MM.1S (cell line): ENCODE measurements around the gene ADAM30.

Experiments used
- DNase-seq: peaks from one replicate; pipeline ENCODE4 v3.0.0-alpha.2; 2015
- H2AFZ ChIP-seq: fragments of 300-600 bp; sonication (generic); 2 replicates; pipeline ENCODE4 v1.6.0; 2016; ENCODE audit warnings: antibody characterized with exemption, low read length
- H3F3A ChIP-seq: fragments of 300-600 bp; sonication (generic); 2 replicates; pipeline ENCODE4 v1.6.1; 2016; ENCODE audit warnings: mild to moderate bottlenecking, antibody characterized with exemption, low read length, moderate library complexity, mixed read lengths; ENCODE audit not compliant: insufficient read depth
- H3K27ac ChIP-seq: fragments of 300-600 bp; sonication (generic); 2 replicates; pipeline ENCODE4 v1.5.1; 2016; ENCODE audit warnings: mild to moderate bottlenecking, low read length
- H3K27me3 ChIP-seq: fragments of 300-600 bp; sonication (generic); replicated peaks from 2 replicates; pipeline ENCODE4 v1.6.0; 2016; ENCODE audit warnings: low read length; ENCODE audit not compliant: insufficient read depth
- H3K36me3 ChIP-seq: fragments of 300-600 bp; sonication (generic); replicated peaks from 2 replicates; pipeline ENCODE4 v1.6.1; 2016; ENCODE audit warnings: mild to moderate bottlenecking, low read length, mixed read lengths; ENCODE audit not compliant: insufficient read depth
- H3K4me1 ChIP-seq: fragments of 300-600 bp; sonication (generic); 2 replicates; pipeline ENCODE4 v1.6.1; 2016; ENCODE audit warnings: low read length, mixed read lengths
- H3K4me2 ChIP-seq: fragments of 300-600 bp; sonication (generic); 2 replicates; pipeline ENCODE4 v1.6.0; 2016; ENCODE audit warnings: low read depth, low read length
- H3K4me3 ChIP-seq: fragments of 300-600 bp; sonication (generic); 2 replicates; pipeline ENCODE4 v1.5.1; 2016; ENCODE audit warnings: low read length, mixed read lengths
- H3K79me2 ChIP-seq: fragments of 300-600 bp; sonication (generic); 2 replicates; pipeline ENCODE4 v1.6.1; 2016; ENCODE audit warnings: mixed run types, low read length, mixed read lengths
- H3K9ac ChIP-seq: fragments of 300-600 bp; sonication (generic); 2 replicates; pipeline ENCODE4 v1.6.1; 2016; ENCODE audit warnings: low read length, mixed read lengths
- H3K9me2 ChIP-seq: fragments of 300-600 bp; sonication (generic); replicated peaks from 2 replicates; pipeline ENCODE4 v1.6.1; 2016; ENCODE audit warnings: mild to moderate bottlenecking, low read length, mixed read lengths; ENCODE audit not compliant: insufficient read depth
- H3K9me3 ChIP-seq: fragments of 300-600 bp; sonication (generic); replicated peaks from 2 replicates; pipeline ENCODE4 v1.6.1; 2016; ENCODE audit warnings: mild to moderate bottlenecking, low read length, mixed read lengths; ENCODE audit not compliant: insufficient read depth
- H4K20me1 ChIP-seq: fragments of 300-600 bp; sonication (generic); 2 replicates; pipeline ENCODE4 v1.6.1; 2016; ENCODE audit warnings: mild to moderate bottlenecking, low read length, moderate library complexity, mixed read lengths; ENCODE audit not compliant: insufficient read depth
- CTCF ChIP-seq: fragments of 300-600 bp; sonication (generic); IDR thresholded peaks from 2 replicates; pipeline ENCODE4 v1.5.1; 2016; ENCODE audit warnings: antibody characterized with exemption, low read length, mixed read lengths
- EZH2 ChIP-seq: fragments of 300-600 bp; sonication (generic); optimal IDR thresholded peaks from 2 replicates; pipeline ENCODE3; 2017; ENCODE audit warnings: low read depth, mild to moderate bottlenecking, antibody characterized with exemption, low read length, mixed read lengths
- EZH2phosphoT487 ChIP-seq: fragments of 300-600 bp; sonication (generic); IDR thresholded peaks from 2 replicates; pipeline ENCODE4 v1.6.1; 2018; ENCODE audit warnings: antibody characterized with exemption, low read length

ADAM30 gene

GRCh38 chr1:119912963-119913362, 16.6 kb upstream of the ADAM30 start:
- no peak for DNase-seq
- TF ChIP-seq CTCF (no peak), EZH2phosphoT487 (no peak), EZH2 (no peak)
- no peaks in the 10 kb centered on the region; the same call in 1 of the 2 replicates for H3K36me3 ChIP-seq

GRCh38 chr1:119911775-119912174, 15.5 kb upstream of the ADAM30 start:
- TF ChIP-seq EZH2phosphoT487: no peak
- no peak for TF ChIP-seq EZH2
- no peak for TF ChIP-seq CTCF
- no peak overlapping the region for H3K27ac ChIP-seq
- no peaks in the 10 kb centered on the region for H3K9me2 ChIP-seq
- no peak for DNase-seq
- H3K36me3 ChIP-seq: no peaks in the 10 kb centered on the region; the same call in 1 of the 2 replicates
- H3K79me2 ChIP-seq: no peaks in the 10 kb centered on the region
- H3F3A ChIP-seq: no peaks in the 10 kb centered on the region
- no peaks in the 10 kb centered on the region for H3K9me3 ChIP-seq
- no peak overlapping the region for H2AFZ ChIP-seq
- H3K4me1 ChIP-seq: no peaks in the 10 kb centered on the region
- no peak overlapping the region for H3K4me3 ChIP-seq
- no peak overlapping the region for H3K4me2 ChIP-seq
- no peaks in the 10 kb centered on the region for H3K27me3 ChIP-seq
- H4K20me1 ChIP-seq: no peaks in the 10 kb centered on the region
- H3K9ac ChIP-seq: no peak overlapping the region

More at GRCh38 chr1:119912963-119913362, 16.6 kb upstream of the ADAM30 start:
- Histone ChIP-seq H3K27me3 (no peaks in the 10 kb centered on the region), H3K9me3 (no peaks in the 10 kb centered on the region), H3K9me2 (no peaks in the 10 kb centered on the region), H3K27ac (no peak overlapping the region), H3K4me3 (no peak overlapping the region), H3K4me2 (no peak overlapping the region), H3F3A (no peaks in the 10 kb centered on the region), H3K9ac (no peak overlapping the region), H2AFZ (no peak overlapping the region), H4K20me1 (no peaks in the 10 kb centered on the region), H3K79me2 (no peaks in the 10 kb centered on the region), H3K4me1 (no peaks in the 10 kb centered on the region)

- Histone ChIP-seq H3K9me2 (no peaks in the 10 kb centered on the region), H3K4me2 (no peak overlapping the region), H3F3A (no peaks in the 10 kb centered on the region), H3K4me3 (no peak overlapping the region), H3K27ac (no peak overlapping the region), H3K27me3 (no peaks in the 10 kb centered on the region), H3K4me1 (no peaks in the 10 kb centered on the region), H3K79me2 (no peaks in the 10 kb centered on the region), H3K36me3 (no peaks in the 10 kb centered on the region; the same call in 1 of the 2 replicates), H3K9ac (no peak overlapping the region), H2AFZ (no peak overlapping the region), H3K9me3 (no peaks in the 10 kb centered on the region), H4K20me1 (no peaks in the 10 kb centered on the region)
- TF ChIP-seq EZH2phosphoT487 (no peak), EZH2 (no peak), CTCF (no peak)
- no peak for DNase-seq
Measured at GRCh38 chr1:119910618-119911017, 14.3 kb upstream of the ADAM30 start.
